Natural killer cell (primary cell): ENCODE results near the gene DAAM2. TPM values are rescaled to one million over a fixed set of nuclear protein-coding genes. Genes with fewer than 3 reads are reported as not detected.

ENCODE experiments used
- ATAC-seq, 3 donors: fragments of 150-1000 bp in 2 of 3; fragments of 200-7000 bp in 1 of 3; cut with Tn5 transposase; 1 replicate in 1 of 3; 2 replicates in 2 of 3; pipeline ENCODE4 v1.10.0; 2021; ENCODE audit warnings: mild to moderate bottlenecking in 2 of 3, moderate library complexity in 2 of 3
- DNase-seq, 2 donors: peaks; one replicate each; pipeline versions ENCODE4 v3.0.0 to v3.0.0-alpha.2; 2013 to 2021; ENCODE audit warnings: mixed read lengths in 1 of 2
- H3K27ac ChIP-seq: one replicate; pipeline ENCODE4 v1.5.1; 2013; ENCODE audit warnings: mild to moderate bottlenecking, low read length
- H3K27me3 ChIP-seq: one replicate; pipeline ENCODE4 v1.6.1; 2013; ENCODE audit warnings: low read length; ENCODE audit not compliant: control insufficient read depth, insufficient read depth
- H3K36me3 ChIP-seq: one replicate; pipeline ENCODE4 v1.6.1; 2013; ENCODE audit warnings: low read length; ENCODE audit not compliant: control insufficient read depth, insufficient read depth
- H3K4me1 ChIP-seq: one replicate; pipeline ENCODE4 v1.6.1; 2013; ENCODE audit warnings: low read length; ENCODE audit not compliant: control insufficient read depth, insufficient read depth
- H3K4me3 ChIP-seq: one replicate; pipeline ENCODE4 v1.5.1; 2013; ENCODE audit warnings: low read length
- H3K9me3 ChIP-seq: one replicate; pipeline ENCODE4 v1.6.1; 2013; ENCODE audit warnings: low read length; ENCODE audit not compliant: control insufficient read depth, insufficient read depth
- H3K27ac Mint-ChIP-seq, 2 donors: one replicate each; pipeline ENCODE4 v1.8.0; 2022; ENCODE audit warnings: mild to moderate bottlenecking in 2 of 2, mixed read lengths in 2 of 2, moderate library complexity in 1 of 2
- H3K27me3 Mint-ChIP-seq, 2 donors: one replicate each; pipeline ENCODE4 v1.8.0; 2022; ENCODE audit warnings: low read depth in 2 of 2, mixed read lengths in 2 of 2
- H3K36me3 Mint-ChIP-seq: one replicate; pipeline ENCODE4 v1.8.0; 2022; ENCODE audit warnings: mixed read lengths
- H3K4me1 Mint-ChIP-seq, 2 donors: one replicate each; pipeline ENCODE4 v1.8.0; 2022; ENCODE audit warnings: mixed read lengths in 2 of 2
- H3K4me3 Mint-ChIP-seq: one replicate; pipeline ENCODE4 v1.8.0; 2022; ENCODE audit warnings: mild to moderate bottlenecking, moderate library complexity, mixed read lengths
- H3K9me3 Mint-ChIP-seq, 2 donors: one replicate each; pipeline ENCODE4 v1.8.0; 2022; ENCODE audit warnings: mixed read lengths in 2 of 2
- CTCF ChIP-seq: fragments of 200-600 bp; IDR thresholded peaks from one replicate; pipeline ENCODE4 v1.8.0; 2022; ENCODE audit warnings: antibody characterized with exemption
- WGBS: methylation state at CpG from one replicate; pipeline ENCODE4 v1.1.7; 2013; ENCODE audit warnings: missing lambda C conversion rate; ENCODE audit not compliant: insufficient coverage; 5-methylcytosine and 5-hydroxymethylcytosine counted together
- intact Hi-C: fragments of 100-400 bp; cut with micrococcal nuclease; formaldehyde crosslinking; loops from one replicate; pipeline ENCODE4 v1.14.2; 2022
- total RNA-seq, 4 donors: library from RNA; stranded (reverse); fragments of 120-200 nt in 1 of 4; gene quantifications; one replicate each; pipeline versions ENCODE4 v1.2.3 to v1.2.4, GENCODE V29; 2013 to 2022

Gene DAAM2
- total RNA-seq, 3 donors from 2014 or later (not counting 1 experiment from before 2014, with no cell fraction given), result not detected

- H3K27me3 Mint-ChIP-seq, result no peaks in the 10 kb centered on the region
- 93% methylated on average over 12 of the region's 12 CpGs for WGBS
- intact Hi-C loops, result no loop called here
These were observed 121.3 kb downstream of the DAAM2 start for GRCh38 chr6:39913391-39913916.

GRCh38 chr6:39914239-39914638, 122.1 kb downstream of the DAAM2 start:
- H3K4me1 ChIP-seq, result no peaks in the 10 kb centered on the region
- H3K36me3 Mint-ChIP-seq, result no peaks in the 10 kb centered on the region
- no peak for ATAC-seq
- H3K27me3 ChIP-seq, result no peaks in the 10 kb centered on the region
- no peaks in the 10 kb centered on the region for H3K27me3 Mint-ChIP-seq
- no peak overlapping the region for H3K4me3 Mint-ChIP-seq
- H3K9me3 ChIP-seq, result no peaks in the 10 kb centered on the region
- no peak for DNase-seq
- H3K36me3 ChIP-seq, result no peaks in the 10 kb centered on the region
- 84% methylated on average over 3 of the region's 3 CpGs for WGBS
- no peak overlapping the region for H3K27ac ChIP-seq
- H3K4me1 Mint-ChIP-seq, result no peaks in the 10 kb centered on the region
- no peak overlapping the region for H3K27ac Mint-ChIP-seq
- no peaks in the 10 kb centered on the region for H3K9me3 Mint-ChIP-seq
- TF ChIP-seq CTCF, result no peak
- H3K4me3 ChIP-seq, result no peak overlapping the region
- intact Hi-C loops, result no loop called here

More at GRCh38 chr6:39913391-39913916, 121.3 kb downstream of the DAAM2 start:
- Mint-ChIP-seq H3K27ac (no peak overlapping the region), H3K9me3 (no peaks in the 10 kb centered on the region), H3K4me3 (no peak overlapping the region), H3K4me1 (no peaks in the 10 kb centered on the region), H3K36me3 (no peaks in the 10 kb centered on the region)
- no peak overlapping the region for H3K27ac ChIP-seq
- no peak for ATAC-seq
- no peaks in the 10 kb centered on the region for H3K36me3 ChIP-seq
- no peaks in the 10 kb centered on the region for H3K27me3 ChIP-seq
- H3K4me3 ChIP-seq, result no peak overlapping the region
- H3K9me3 ChIP-seq, result no peaks in the 10 kb centered on the region
- no peak for DNase-seq
- no peaks in the 10 kb centered on the region for H3K4me1 ChIP-seq
- TF ChIP-seq CTCF, result no peak

GRCh38 chr6:39915866-39916265, 123.7 kb downstream of the DAAM2 start:
- Histone ChIP-seq H3K36me3 (no peaks in the 10 kb centered on the region), H3K27ac (no peak overlapping the region), H3K9me3 (no peaks in the 10 kb centered on the region), H3K27me3 (no peaks in the 10 kb centered on the region), H3K4me3 (no peak overlapping the region), H3K4me1 (no peaks in the 10 kb centered on the region)
- WGBS, result 88% methylated on average over 5 of the region's 5 CpGs
- no peak overlapping the region for H3K4me3 Mint-ChIP-seq
- no peak for DNase-seq
- no peaks in the 10 kb centered on the region for H3K4me1 Mint-ChIP-seq
- H3K36me3 Mint-ChIP-seq, result no peaks in the 10 kb centered on the region
- no peak overlapping the region for H3K27ac Mint-ChIP-seq
- no peaks in the 10 kb centered on the region for H3K9me3 Mint-ChIP-seq
- intact Hi-C loops, result no loop called here
- ATAC-seq, result no peak
- no peaks in the 10 kb centered on the region for H3K27me3 Mint-ChIP-seq
- no peak for TF ChIP-seq CTCF

GRCh38 chr6:39917329-39917728, 125.2 kb downstream of the DAAM2 start:
- Histone ChIP-seq H3K4me3 (no peak overlapping the region), H3K36me3 (no peaks in the 10 kb centered on the region), H3K27ac (no peak overlapping the region), H3K4me1 (no peaks in the 10 kb centered on the region), H3K9me3 (no peaks in the 10 kb centered on the region), H3K27me3 (no peaks in the 10 kb centered on the region)
- Mint-ChIP-seq H3K27ac (no peak overlapping the region), H3K4me1 (no peaks in the 10 kb centered on the region), H3K4me3 (no peak overlapping the region), H3K9me3 (no peaks in the 10 kb centered on the region), H3K36me3 (no peaks in the 10 kb centered on the region), H3K27me3 (no peaks in the 10 kb centered on the region)
- TF ChIP-seq CTCF, result no peak
- no peak for DNase-seq
- no peak for ATAC-seq
- 83% methylated on average over 3 of the region's 4 CpGs for WGBS
- intact Hi-C loops, result no loop called here
